ENCODE data around the gene FKBP8.
"Not testable (repeated sequence)": the region's sequence is repeated elsewhere in the genome, so short reads cannot be mapped to it uniquely, and the experiment has no call there.

FKBP8 gene

DNA sequence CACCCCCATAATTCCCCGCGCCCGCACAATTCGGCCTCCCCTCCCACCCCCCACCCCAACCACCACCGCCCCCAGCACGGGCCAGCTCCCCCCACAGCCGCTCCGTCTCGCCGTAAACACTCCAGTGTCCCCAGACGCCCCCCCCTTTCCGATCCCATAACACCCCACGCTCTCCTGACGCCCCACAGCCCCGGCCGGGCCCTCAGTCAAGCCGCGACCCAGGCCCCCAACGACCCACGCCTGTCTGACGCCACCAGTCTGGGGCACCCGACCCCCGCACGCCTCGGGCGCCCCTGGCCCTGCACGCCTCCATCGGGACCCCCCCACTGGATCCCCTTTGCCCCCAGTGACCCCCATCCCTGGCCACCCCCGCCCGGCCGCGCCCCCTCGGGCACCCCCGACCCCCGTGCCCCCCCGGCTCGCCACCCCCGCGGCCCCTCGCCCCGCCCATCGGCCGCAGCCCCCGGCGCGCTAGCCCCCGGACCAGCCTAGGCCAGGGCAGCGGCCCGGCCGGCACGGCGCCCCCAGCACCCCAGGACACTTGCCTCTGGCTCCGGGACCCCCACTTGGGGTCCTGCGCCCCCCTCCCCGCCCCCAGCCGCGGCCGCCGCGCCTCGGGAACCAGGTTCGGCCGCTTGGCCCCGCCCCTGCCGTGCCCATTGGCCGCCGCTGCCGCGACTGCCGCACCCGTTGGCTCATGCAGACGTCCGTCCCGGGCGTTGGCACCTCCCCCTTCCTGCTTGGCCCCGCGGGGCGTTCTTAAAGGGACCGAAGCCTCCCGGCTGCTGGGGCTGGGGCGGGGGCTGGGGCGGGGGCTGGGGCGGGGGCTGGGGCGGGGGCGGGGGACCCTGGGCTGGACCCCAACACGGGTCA, at the start of gene FKBP8:
FKBP8 (minus strand) TSS at position 633 of the 873 bp plus-strand sequence. CDS start 1,603 bp downstream, outside the sequence.
- peak in 13 of 14 donors; percentile 29 to 92 (median 83) for DNase-seq

DNA sequence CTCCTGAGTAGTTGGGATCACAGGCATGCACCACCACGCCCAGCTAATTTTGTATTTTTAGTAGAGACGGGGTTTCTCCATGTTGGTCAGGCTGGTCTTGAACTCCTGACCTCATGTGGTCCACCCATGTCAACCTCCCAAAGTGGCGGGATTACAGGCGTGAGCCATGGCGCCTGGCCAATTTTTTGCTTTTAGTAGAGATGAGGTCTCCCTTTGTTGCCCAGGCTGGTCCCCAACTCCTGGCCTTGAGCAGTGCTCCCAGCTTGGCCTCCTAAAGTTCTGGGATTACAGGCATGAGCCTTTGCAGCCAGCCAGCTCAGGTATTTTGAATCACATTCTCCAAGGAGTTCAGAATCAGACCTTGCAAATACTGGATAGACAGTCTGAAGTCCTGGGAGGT, 49.4 kb upstream of the FKBP8 start:
- DNase-seq: not testable (repeated sequence)

DNA sequence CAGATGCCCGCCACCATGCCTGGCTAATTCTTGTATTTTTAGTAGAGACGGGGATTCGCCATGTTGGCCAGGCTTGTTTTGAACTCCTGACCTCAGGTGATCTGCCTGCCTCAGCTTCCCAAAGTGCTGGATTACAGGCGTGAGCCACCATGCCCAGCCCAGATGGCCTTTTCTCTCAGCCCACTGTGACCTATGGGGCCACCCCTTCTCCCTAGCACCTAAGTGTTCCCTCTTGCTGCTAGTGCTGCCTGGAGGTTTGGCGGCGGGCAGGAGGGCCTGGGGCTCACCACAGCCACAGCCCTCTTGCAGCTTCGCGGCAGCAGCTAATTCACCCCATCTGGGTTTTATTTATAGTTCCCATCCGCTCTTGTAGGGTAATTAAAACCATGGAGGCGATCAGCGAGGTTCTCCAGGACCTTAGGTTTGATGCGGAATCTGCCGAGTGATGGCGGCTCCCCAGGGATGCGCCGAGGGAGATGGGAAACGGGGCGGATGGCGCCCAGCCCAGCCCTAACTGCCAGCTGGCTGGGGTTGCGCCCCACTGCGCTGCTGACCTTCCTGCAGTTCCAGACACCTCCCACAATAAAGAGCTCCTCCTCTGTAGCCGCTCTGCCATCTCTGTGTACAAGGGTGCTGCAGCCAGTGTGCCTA, 48.5 kb upstream of the FKBP8 start:
- DNase-seq: no peak

DNA sequence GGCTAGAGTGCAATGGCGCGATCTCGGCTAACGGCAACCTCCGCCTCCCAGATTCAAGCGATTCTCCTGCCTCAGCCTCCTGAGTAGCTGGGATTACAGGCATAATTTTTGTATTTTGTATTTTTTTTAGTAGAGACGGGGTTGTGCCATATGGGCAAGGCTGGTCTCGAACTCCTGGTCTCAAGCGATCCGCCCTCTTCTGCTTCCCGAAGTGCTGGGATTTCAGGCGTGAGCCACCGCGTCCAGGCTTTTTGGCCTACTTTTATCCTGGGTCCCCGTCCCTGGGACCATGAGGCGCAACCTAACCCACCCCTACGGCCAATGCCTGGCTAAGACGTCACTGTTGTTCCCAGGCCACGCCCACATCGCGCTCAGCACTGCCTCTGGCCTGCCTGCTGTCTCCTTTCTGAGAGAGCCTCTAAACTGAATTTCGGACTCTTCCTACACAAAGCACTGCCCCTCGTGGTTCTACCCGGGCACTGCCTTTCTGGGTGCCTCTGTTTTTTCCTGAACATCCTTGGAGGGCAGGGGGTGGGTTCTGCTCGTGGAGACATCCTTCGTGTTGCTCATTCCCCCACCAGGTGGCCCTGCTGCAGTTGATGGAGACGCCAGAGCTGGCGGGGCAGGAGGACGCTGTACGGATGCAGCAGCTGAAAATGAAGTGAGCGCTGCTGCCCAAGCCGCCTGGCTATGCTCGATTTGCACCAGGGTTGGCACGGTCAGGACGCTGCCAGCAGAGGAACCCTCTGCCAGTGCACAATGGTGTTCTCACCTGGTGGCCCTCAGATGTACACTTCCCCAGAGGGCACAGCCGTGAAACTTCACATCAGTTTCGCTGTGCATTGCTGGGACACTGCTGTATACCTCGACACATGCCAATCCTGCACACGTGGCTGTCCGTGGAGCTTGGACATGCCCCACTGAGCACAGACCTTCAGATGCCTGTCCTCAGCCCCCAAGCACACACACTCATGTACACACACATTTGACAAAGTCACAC, 47.2 kb upstream of the FKBP8 start:
- DNase-seq: peak in 12 of 14 donors; percentile 34 to 94 (median 55)

DNA sequence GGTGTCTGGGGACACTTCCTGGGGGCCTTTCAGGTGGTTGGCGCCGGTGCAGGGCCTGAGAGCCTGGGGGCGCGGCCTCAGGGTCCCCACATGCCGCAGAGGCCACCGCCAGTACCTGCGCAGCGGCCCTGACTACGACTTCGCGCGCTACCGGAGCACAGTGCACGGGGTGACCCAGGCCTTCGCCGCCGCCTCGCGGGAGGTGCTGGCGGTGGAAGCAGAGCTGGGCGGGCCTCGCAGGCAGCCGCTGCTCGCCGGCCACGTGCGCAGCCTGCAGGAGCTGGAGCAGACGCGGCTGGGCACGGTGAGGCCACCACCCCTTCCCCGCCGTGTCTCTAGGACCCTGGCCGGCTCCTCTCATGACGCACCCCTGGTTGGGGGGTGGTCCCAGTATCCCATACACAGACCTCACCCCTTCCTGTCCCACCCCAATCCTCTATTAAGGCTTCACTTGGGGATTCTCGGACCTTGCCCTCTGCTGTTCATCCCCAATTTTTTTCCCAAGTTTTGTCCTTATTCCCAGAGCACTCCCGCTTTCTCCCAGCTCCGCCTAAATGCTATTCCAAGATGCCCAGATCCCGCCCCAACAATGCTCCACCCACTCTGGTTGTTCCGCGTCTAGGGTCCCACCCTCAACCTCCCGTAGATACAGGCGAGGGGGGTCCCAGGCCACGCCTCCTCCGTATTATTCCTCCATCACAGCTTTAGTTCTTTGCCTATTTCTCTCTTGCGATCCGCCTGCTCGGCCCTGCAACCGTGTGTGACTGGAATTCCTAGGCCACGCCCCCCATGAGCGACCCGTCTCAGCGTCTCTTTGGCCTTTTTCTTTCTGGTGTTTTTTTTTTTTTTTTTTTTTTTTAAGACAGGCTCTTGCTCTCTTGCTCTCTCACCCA, 46.3 kb upstream of the FKBP8 start:
- DNase-seq: peak in 4 of 14 donors; percentile 41 to 52 (median 50)

DNA sequence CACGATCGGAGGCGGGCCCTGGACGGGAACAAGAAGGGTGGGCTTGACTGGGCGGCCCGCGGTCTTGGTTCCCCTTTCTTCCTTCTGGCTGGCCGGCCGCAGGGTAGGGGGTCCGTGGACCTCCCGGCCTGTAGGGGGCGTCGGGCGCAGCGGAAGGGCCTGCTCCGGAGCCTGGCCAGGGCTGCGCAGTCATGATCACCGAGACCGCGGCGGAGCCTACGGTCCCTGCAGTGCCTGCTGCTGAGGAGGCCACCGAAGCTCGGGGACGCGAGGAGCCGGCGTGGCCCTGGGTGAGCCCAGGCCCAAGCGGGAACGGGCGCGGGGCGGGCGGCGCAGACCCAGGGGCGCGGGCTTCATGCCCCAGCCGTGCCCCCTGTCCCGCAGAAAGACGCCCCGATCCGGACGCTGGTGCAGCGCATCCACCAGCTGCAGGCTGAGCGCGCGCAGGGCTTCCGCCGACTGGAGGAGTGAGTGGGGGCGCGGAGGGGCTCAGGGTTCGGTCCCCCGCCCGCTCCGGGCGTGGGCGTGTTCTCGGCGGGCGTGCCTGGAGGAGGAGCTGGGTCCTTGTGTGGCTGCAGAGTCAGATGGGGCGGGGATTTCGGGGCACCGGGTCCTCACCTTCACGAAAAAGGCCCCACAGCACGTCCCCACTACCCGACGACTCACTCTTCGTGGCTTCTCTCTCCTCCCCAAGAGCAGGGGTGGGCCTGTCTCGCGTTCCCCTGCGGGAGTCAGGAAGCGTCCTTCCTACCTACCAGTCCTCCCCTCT, 45.4 kb upstream of the FKBP8 start, which contains the start of gene REX1BD:
REX1BD (plus strand) TSS at position 188 of the 769 bp plus-strand sequence; CDS start at position 192, 4 bp downstream.
- DNase-seq: peak in 13 of 14 donors; percentile 29 to 87 (median 74)

DNA sequence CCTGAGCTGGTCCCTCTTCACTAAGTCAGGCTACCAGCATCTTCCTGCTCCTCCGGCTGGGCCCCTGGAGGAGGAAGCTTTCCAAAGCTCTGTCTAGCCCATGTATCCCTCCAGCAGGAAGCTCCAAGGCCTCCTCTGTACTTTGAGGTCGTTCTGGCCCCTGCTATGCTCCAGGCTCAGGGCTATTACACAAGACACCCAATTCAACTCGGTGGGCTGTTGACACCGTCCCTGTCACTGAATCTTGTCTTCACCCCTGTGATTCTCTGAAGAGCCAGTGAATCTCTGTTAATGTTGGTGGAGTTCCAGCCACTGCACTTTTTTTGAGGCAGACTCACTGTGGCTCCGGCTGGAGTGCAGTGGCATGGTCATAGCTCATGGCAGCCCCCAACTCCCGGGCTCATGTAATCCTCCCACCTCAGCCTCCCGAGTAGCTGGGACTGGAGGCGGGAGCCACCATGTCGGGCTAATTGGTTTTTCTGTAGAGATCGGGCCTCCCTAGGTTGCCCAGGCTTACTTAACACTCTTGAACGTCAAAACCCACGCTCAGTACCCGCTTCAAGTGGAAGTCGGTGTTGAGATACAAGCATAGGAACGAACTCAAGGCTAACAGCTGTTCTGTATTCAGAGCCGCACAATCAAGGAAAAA, 44.7 kb upstream of the FKBP8 start:
- DNase-seq: peak in 1 of 14 donors; percentile 29

DNA sequence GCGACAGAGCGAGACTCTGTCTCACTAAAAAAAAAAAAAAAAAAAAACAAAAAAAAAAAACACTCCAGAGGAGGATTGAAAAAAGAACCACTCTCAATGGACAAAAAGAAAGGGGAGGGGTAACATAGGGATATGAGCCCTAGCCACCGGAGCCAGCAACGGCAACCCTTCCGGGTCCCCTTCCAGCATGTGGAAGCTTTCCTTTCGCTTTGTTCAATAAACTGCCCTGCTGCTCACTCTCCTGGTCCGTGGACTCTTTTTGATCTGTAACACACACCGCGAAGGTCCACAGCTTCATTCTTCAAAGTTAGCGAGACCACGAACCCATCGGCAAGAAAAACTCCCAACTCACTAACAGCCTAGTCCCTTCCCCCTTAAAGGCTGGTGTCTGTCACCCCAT, 44.2 kb upstream of the FKBP8 start:
- no peak for DNase-seq

DNA sequence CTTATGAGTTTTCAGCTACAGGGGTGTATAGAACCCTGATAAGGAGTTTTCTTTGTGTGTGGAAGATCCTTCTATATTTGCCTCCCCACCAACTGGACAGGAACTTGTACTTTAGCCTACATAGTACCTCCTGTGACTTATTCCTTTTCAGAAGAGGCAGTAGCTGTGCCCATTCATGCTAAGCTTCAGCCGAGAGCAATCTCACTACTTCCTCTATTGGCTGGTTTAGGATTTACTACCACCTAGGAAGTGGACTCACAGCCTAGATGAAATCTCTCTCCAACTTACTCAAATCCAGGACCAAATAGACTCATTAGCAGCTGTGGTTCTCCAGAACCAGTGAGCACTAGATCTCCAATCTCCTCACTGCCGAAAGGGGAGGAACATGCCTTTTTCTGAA, 42.9 kb upstream of the FKBP8 start:
- peak in 1 of 14 donors; percentile 11 for DNase-seq

DNA sequence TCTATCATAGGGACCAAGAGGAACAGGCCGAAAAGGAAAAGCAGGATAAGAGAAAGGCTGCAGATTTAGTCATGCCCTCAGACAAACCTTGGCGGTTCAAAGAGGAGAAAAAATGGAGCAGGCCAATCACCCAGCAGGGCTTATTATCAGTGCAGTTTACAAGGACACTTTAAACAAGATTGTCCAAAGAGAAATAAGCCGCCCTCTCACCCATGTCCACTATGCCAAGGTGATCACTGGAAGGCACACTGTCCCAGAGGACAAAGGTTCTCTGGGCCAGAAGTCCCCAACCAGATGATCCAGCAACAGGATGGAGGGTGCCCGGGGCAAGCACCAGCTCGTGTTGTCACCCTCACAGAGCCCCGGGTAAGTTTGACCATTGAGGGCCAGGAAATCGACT, 36.9 kb upstream of the FKBP8 start:
- DNase-seq: no peak

DNA sequence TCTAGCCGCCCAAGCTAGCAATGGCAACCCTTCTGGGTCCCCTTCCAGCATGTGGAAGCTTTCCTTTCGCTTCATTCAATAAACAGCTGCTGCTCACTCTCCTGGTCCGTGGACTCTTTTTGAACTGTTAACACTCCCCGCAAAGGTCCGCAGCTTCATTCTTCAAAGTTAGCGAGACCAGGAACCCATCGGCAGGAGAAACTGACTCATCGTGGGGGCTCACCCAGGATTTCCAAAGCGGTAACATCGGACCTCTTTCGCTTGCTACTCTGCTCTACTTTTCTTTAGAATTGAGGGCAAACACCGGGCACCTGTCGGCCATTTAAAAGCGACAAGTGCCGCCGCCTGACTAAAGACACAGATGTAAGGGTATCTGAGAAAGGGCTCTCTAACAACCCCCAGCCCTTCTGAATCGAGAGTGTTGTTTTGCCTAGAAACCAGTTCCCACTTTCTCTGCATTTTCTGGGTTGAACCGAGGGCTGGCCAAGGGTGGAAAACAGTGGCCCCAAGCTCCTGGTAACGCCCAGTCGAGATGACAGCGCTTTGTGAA, 34.1 kb upstream of the FKBP8 start:
- no peak for DNase-seq

DNA sequence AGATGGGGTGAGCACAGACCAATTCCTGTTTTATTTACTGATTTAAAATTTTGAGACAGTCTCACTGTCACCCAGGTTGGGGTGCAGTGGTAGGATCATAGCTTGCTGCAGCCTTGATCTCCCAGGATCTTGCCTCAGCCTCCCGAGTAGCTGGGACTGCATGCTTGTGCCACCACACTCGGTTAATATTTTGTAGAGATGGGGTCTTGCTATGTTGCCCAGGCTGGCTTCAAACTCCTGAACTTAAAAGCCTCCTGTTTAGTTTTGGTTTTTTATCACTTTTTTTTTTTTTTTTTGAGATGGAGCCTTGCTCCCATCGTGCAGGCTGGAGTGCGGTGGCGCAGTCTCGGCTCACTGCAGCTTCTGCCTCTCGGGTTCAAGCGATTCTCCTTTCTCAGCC, 33.0 kb upstream of the FKBP8 start:
- no peak for DNase-seq

DNA sequence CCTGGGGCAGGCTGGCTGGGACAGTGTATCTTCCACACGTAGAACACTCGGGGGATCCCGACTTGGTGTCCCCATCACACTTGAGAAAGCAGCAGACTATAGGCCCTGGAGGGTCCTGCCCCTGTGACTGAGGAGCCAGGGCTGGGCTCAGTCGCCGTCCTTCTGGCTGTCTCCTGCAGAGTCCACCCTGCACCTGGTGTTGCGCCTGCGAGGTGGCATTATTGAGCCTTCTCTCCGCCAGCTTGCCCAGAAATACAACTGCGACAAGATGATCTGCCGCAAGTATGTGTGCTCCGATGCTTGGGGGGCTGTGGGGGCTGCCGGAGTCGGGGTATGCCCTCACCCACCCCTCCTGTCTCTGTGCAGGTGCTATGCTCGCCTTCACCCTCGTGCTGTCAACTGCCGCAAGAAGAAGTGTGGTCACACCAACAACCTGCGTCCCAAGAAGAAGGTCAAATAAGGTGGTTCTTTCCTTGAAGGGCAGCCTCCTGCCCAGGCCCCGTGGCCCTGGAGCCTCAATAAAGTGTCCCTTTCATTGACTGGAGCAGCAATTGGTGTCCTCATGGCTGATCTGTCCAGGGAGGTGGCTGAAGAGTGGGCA, 31.4 kb upstream of the FKBP8 start:
- DNase-seq: no peak

DNA sequence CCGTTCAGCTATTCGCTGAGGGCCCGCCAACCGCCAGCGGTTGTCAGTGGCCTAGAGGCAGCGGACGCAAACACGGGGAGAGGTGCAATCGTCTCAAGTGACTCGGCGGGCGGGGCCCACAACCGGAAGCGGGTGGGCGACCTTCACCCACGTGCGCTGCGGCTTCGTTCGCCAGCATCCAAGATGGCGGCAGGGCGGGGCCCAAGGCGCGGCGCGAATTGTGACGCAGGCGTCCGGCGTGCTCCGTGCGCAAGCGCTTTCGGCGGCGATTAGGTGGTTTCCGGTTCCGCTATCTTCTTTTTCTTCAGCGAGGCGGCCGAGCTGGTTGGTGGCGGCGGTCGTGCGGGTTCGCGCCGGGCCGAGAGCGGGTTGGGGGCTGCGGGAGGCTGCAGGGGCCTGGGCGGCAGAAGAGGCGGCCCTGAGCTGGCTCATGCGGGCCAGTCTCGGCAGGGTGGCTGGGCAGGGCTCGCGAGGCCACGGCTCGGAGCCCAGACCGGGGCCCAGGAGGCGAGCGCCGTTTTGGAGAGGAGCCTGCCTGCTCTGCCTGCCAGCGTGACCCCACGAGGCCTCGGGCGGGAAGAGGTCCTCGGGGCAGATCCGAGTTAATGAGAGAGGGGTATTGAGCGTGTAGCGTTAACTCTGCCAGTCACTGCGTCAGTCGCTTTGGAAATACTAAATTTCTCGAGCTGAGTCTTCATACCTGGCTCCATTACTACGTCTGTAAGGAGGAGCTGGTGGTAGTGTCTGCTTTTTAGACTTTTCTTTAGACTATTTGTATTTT, 28.4 kb upstream of the FKBP8 start, which contains the start of gene UBA52:
UBA52 (plus strand) TSS at position 294 of the 781 bp plus-strand sequence. CDS start 1,444 bp downstream, outside the sequence.
- peak; percentile 73 to 97 (median 94) for DNase-seq

DNA sequence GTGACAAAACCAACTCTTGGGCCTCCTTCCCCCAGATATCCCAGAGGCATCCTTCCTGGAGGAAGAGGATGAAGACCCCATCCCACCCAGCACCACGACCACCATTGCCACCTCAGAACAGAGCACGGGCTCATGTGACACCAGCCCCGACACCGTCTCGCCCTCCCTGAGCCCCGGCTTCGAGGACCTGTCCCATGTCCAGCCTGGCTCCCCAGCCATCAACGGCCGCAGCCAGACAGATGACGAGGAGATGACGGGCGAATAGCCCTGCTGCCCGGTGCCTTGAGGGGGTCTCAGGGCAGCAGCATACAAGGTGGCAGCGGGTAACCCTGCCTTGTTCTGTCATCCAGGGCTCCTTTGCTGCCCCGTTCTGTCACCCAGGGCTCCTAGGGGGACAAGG, 25.0 kb upstream of the FKBP8 start:
- no peak for DNase-seq

DNA sequence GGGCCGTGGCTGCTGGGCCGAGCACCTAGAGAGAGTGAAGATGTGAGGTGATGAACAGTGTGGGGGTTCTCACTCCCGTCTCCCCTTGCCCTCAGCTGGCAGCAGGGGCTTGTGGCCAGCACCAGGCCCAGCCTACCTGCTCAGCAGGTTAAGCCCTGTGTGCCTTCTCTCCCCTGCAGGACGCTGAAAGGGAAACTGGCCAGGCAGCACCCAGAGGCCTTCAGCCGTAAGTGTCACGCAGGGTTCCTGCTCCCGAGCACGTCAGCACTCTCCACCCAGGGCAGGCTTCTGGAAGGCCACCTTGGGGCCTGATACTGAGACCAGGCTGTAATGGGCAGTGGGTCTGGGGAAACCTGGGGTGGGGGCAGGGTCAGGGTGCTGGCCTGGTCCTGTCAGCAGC, 23.6 kb upstream of the FKBP8 start:
- no peak for DNase-seq

DNA sequence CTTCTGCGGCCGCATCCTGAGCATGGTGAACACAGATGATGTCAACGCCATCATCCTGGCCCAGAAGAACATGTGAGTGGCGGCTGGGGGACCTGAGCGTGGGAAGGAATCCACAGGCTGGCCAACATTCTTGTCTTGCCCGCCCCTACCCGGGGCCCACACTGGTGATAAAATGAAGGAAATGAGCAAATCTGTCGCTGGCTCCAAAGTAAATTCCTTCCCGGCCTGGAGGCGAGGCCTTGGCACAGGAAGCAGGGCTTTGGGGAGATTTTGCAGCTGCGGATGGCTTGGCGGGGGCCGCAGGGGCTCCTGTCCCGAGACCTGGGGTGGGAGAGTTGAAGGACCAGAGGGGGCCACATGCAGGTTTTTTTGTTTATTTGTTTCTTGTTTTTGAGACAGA, 18.7 kb upstream of the FKBP8 start:
- DNase-seq: no peak

DNA sequence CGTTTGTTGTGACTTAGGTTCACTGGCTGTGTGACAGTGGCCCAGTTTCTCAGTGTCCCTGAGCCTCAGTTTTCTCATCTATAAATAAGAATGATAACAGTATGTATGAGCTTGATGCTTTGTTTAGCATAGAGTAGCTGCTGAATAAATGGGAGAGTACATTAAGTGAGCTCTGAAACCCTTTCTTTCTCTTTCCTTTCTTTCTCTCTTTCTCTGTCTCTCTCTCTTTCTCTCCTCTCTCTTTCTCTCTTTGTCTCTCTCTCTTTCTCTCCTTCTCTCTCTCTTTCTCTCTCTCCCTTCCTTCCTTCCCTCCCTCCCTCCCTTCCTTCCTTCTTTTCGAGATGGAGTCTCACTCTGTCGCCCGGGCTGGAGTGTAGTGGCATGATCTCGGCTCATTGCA, 16.3 kb upstream of the FKBP8 start:
- DNase-seq: no peak

All from C1 segment of cervical spinal cord (tissue), 14 donors.